Epidermal melanocyte (primary cell): ENCODE measurements around the gene ATP11A.
"Not testable (repeated sequence)": the region's sequence is repeated elsewhere in the genome, so short reads cannot be mapped to it uniquely, and the experiment has no call there.

Source experiments
- DNase-seq: peaks from one replicate; pipeline ENCODE4 v3.0.0; 2011; ENCODE audit warnings: low spot score; ENCODE audit not compliant: insufficient read length

Gene ATP11A

GRCh38 chr13:112877066-112877465, 187.2 kb downstream of the ATP11A start:
- no peak for DNase-seq

- no peak for DNase-seq
Observed at GRCh38 chr13:112877539-112877938, 187.7 kb downstream of the ATP11A start.

GRCh38 chr13:112877976-112878955, 188.4 kb downstream of the ATP11A start:
- no peak for DNase-seq

GRCh38 chr13:112879283-112879833, 189.5 kb downstream of the ATP11A start:
- DNase-seq, result no peak

- DNase-seq, result no peak
Observed at GRCh38 chr13:112880221-112880641, 190.4 kb downstream of the ATP11A start.

- no peak for DNase-seq
Observed at GRCh38 chr13:112880976-112881540, 191.2 kb downstream of the ATP11A start.

GRCh38 chr13:112881656-112882554, 192.1 kb downstream of the ATP11A start:
- DNase-seq, result no peak

GRCh38 chr13:112882555-112883024, 192.8 kb downstream of the ATP11A start:
- no peak for DNase-seq

GRCh38 chr13:112883241-112883945, 193.6 kb downstream of the ATP11A start:
- DNase-seq, result no peak

GRCh38 chr13:112884700-112885099, 194.9 kb downstream of the ATP11A start:
- DNase-seq, result not testable (repeated sequence)

DNA sequence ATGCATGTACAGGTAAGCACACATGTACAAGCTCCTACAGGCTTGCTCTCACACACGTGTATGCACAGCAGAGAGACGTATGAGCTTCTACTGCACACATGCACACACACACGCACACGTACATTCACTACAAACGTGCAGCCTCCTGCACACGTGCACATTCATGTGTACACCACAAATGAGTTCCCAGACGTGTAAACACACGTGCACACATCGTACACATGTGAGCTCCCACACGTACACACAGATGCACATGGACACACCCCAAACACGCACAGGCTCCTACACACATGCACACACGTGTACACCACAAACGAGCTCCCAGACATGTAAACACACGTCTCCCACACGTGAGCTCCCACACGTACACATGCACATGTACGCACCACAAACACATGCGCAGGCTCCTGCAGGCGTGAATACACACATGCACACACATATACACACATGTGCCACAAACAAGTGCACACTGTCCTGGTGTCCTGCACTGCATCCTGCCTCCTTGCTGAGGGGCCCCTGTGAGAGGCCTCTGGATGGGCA, 195.5 kb downstream of the ATP11A start:
- no peak for DNase-seq

- DNase-seq, result peak; percentile 85
Observed at GRCh38 chr13:112885782-112886268, 196.0 kb downstream of the ATP11A start.

DNA sequence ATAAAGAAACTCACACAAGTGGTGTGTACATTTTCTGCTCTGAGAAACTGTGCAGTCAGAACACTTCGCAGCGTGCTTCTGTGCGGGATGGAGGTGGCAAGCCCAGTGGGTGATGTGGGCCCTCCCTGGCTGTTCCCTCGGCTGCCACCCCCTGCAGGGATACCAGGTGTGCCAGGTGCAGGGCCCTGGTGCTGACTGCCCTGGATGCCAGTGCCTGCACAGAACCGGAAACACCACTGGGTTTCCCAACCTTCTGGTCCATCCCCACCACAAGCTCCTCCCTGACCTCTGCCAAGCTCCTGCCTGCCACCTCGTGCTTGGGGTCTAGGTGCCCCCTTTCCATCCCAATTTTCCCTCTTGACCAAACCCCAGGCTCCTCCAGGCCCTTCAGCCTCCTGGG, 197.3 kb downstream of the ATP11A start:
- DNase-seq, result no peak

DNA sequence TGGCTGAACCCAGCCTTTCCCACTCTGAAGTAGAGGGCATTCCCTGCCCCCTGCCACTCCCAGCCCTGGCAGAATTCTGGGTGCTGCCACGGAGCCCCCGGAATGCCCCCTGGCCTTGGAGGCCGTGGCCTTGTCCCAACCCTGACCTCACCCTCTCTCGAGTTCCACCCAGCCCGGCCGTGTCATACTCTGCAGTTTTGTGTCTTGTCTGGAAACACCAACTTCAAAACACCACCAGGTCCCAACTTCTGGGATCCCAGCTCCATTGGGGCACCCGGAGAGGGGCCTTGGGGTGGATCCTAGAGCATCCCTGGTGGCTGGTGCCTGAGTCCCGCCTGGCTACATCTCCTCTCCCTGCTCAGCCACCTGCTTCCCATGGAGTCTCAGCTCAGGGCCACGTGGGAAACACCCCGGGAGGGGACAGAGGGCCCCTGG, 197.7 kb downstream of the ATP11A start:
- no peak for DNase-seq

DNA sequence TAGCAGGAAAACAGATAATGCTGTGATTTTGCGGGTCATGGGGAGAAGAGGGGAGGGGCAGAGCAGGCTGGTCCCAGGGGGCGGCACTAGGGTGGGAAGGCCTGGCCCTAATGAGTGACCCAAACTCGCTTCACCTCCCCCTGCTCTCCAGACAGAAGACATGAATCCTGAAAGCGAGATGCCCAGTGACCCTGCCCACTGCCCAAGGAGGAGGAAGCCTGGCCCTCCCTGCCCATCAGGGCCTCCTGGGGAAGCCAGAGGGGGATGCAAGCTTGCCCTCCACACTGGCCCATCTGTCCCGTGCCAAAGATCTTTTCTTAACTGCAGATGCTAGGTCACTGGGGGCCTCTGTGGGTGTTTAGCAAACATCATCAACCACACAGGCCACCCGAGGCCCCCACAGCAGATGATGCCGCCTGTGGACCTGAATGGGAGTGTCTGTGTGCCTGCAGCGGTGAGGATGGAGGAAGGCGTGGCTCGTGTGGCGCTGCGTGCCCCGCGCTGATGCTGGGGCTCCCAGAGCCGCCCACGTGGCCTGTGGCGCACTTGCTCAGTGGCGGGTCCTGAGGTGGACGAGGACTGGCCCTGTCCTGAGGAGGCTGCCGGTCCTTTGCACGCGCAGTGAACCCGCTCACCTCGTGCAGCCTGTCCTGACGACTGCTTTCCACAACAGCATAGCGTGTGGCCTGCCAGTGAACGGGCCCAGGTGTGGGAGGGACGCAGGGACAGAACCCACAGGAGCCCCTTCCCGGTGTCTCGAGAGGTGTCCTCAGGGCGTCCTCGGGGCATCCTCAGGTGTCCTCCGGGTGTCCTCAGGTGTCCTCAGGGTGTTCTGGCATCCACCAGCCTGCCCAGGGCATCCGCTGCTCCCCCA, 198.6 kb downstream of the ATP11A start:
- DNase-seq, result no peak

- DNase-seq, result no peak
Observed at GRCh38 chr13:112889351-112890290, 199.8 kb downstream of the ATP11A start.

GRCh38 chr13:112890316-112891145, 200.7 kb downstream of the ATP11A start:
- no peak for DNase-seq
